Glomerular visceral epithelial cell (primary cell): ENCODE measurements around the gene SLCO2A1.

Experiments
- DNase-seq: peaks from one replicate; pipeline ENCODE4 v3.0.0-alpha.2; 2016; ENCODE audit errors: extremely low spot score

Gene SLCO2A1

DNA sequence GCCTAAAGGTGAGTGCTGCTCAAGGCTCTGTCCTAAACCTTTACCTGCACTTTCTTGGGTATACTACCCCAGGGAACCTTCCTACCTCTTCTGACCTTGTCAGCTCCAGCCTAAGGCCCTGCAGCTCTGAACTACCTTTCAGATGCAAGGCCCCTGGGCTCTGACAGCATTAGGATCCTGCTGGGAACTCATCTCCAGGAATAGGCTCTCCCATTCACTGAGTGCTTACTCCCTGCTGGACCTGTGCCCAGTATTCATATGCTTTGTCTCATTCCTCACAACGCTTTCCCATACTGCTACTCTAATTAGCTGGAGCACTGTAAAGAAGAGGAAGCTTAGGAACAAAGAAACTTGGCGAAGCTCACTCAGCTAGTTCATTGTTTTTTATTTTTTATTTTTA lies 80.3 kb downstream of the SLCO2A1 start:
- no peak for DNase-seq

DNA sequence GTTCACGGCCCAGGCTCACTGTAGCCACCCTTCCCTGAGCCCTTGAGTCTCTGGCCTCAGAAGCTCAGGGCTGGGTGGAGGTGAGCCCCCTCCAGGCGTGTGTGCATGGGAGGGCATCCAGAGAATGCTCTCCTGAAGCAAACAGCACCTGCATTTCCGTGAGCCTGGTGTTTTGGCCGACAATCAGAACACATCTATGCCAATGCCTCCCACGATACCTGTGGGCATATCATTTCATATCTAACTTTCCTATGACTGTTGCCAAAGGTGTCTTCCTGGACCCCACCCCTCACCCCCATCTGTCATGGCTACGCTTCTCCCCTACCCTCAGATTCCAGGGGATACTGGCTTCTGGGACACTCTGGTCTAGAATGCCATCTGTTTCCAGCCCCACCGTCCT lies 80.7 kb downstream of the SLCO2A1 start:
- DNase-seq: no peak

DNA sequence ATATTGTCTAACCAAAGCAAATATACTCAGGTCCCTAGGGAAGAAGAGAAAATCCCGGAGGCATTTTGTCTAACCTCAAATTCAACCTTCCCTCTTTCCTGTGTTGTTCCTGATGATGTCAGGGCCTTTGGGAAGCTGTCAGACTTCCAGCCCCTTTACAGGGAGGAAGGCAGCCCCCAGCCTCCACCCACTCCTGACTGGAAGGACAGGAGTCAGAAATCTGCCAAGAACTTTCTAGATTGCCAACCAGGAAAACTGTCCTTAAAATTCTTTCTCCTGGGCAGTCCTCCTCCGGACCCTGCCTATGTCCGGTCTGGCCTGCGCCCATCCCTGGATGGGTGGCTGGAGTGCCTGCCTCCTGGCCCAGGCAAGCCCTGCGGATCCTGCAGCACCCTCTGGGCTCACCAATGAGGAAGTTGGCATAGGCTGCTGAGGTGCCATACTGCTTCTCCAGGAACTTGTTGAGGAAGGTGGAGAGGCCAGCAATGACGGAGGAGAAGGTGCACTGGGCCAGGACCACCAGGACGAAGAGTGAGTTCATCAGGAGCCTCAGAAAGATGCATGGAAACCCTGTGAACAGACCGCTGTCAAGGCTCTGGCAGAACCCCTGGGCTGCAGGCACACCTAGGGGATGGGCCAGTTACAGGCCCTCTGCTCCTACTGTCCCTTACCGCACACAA lies 81.5 kb downstream of the SLCO2A1 start:
- DNase-seq: no peak

DNA sequence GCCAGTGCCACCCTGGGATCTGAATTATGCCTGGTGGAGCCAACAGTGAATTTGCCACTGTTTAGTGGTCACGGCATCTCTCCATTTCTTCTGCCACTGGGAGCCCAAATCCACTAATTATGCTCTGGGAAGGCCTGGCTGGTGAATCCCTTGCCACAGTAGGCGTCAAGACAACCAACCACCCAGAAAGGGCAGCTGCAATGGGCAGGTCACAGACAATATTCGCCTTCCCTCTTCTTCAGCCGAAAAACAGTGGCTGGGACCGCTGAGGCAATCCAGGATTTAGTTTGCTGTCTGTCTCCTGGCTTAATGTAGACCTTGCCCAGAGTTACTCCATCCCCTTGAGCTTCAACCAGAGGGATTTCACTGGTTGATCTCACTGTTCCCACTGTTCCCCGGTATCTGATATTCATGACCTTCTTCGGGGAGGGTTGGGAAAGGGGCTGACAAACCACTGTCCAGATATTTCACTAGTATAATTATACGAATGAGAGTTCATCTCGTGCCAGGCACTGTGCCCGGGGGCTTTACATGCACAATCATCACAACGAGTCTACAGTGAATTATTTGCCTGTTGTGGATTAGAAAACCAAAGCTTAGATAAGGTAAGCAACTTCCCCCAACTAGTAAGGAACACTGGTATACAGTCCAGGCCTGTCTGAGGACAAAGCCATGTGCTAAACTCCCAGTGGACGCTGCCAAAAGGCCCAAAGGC lies 84.2 kb downstream of the SLCO2A1 start:
- no peak for DNase-seq

DNA sequence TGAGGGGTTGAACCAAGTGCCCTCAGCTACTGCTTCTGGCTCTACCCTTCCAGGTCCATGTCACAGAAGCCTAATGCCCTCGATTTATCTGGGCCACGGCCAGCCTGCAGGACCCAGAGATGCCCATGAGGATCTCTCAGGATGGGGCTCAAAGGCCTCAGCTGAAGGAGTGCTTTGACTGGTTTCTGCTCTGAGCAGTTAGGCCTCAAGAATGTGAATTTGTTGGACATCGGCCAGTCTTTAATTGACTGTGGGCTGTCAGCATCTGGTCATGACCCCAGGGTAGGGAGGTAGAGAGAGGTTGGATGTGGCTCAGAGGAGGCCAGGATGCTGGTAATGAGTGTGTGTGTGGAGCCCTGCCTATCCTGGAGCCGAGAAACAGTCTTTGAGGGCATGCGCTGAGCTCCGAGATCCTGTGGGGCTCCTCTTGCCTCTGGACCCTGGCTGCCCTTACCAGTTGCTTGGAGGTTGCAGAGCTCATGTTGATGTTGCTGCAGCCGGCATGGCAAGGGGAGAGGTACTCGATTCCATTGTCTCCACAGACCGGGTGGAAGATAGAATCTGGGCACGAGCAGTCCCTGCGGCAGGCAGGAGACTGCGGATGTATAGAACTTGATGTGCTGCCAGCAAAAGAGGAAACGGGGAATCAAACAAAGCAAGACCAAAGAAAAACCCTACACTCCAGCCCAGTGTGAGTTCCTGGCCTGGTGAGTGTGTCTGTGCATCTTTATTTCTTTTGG lies 84.9 kb downstream of the SLCO2A1 start:
- peak; percentile 96 for DNase-seq

DNA sequence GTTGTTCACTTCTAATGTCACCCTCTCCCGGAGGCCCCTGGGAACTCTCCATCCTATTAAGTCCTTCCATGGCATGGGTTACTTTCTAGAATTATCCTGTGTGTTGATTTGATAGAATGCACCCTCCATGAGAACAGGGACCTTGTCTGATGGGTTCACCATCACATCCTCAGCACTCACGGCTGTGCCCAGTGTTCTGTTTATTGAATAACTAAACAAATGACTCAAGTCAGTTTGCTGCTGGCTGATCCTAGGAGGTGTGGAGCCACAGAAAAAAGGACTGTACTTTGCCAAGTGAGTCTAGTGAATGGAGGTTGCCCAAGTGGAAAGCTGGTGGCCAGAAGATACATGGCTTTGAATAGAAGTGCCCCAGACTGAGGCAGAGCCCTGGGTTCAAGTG lies 85.5 kb downstream of the SLCO2A1 start:
- DNase-seq: peak; percentile 51

DNA sequence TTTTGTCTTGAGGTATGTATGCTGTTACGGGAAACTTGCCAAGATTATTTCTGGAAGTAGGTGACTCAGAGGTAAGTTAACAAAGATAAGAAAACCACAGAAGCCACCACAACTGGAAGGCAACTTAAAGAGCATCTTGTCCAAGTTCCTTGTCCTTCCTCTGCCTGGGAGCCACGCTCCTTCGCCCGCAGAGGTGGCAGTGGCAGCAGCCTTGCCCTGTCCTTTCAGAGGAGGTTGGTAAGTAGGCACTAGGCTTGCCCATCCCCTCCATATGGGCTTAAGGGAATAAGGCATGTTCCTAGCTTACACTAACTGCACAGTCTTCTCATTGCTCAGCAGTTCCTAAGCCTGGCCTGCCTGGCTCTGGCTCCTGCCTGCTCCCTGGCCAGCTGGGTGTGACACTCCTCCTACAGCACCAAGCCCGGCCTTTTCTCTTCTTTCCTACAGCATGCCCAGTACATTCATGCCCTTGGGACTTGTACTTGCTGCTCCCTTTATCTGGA lies 86.0 kb downstream of the SLCO2A1 start:
- peak; percentile 90 for DNase-seq

DNA sequence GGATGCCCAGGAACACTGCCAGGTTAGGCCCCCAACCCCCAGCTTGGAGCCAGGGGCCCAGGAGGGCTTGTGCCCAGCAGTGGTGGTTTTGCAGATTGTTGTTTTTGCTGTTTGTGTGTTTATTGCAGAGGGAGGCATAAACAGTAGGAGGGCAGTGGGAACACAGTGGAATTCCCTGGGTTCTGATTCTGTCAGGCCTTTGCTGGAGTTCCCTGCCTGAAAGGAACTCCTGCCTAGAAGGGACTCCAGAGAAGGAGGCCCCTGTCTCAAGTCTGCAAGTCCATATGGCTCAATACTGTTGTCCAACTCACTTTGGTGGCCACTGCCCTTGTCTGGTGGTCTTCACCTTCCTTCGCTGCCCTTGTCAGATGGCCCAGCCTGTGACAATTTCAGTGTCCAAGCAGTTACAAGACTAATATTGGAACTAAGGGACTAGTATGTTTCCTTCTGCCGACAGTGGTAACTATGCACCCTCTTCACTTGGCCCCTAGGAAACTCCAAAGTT lies 86.6 kb downstream of the SLCO2A1 start:
- DNase-seq: no peak

DNA sequence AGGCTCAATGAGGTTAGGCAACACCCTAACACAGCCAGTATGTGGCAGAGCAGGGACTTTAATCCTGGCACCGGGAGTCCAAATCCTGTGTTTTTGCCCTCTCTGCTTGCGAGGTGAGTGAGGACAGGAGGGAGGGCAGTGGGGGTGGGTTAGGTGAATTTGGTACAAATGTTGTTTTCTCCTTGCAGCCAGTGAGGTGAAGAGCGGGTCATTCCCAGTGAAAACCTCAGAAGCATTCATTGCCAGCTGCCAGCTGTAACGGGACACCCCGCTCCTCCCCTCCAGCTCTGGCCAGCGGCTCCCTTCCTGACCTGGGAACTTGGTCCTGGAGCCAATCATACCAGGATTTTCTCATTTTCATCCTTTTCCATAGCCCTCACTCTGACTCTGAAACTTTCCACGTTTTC lies 88.3 kb downstream of the SLCO2A1 start:
- DNase-seq: peak; percentile 55

DNA sequence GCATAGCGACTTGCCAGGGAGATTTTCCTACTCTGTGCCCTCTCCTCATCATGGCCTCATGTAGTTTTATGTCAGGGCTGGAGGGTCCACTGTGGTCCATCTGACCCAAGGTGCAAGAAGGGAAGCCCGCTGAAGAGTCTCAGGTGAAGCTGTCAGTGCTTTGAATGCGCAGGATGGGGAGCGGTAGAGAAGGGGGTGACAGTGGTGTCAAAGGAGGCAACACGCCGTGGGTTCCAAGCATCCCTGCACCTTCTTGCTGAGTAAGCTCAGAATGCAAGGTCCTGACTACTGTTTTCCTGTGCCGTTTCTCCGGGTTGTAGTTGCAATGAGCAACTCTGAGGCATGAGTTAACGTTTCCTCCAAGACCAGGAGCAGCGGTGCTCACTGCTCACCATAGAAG lies 89.2 kb downstream of the SLCO2A1 start:
- no peak for DNase-seq

DNA sequence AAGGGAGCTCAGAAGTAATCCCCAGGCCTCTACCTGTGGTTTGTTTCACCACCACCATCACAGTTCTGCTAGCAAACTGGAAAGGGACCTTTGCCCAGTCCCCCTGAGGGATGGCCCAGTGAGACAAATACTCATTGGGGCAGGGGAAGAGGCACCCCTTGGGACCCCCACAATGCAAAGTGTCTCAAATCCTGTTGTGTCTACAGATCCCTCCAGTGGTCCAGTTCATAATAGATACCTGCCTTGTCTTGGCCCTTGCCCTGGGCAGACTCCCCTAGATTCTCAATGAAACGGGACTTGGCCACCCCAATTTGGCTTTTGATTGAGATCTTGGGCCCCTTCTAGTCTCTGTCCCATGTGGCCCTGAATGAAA lies 90.3 kb downstream of the SLCO2A1 start:
- no peak for DNase-seq

DNA sequence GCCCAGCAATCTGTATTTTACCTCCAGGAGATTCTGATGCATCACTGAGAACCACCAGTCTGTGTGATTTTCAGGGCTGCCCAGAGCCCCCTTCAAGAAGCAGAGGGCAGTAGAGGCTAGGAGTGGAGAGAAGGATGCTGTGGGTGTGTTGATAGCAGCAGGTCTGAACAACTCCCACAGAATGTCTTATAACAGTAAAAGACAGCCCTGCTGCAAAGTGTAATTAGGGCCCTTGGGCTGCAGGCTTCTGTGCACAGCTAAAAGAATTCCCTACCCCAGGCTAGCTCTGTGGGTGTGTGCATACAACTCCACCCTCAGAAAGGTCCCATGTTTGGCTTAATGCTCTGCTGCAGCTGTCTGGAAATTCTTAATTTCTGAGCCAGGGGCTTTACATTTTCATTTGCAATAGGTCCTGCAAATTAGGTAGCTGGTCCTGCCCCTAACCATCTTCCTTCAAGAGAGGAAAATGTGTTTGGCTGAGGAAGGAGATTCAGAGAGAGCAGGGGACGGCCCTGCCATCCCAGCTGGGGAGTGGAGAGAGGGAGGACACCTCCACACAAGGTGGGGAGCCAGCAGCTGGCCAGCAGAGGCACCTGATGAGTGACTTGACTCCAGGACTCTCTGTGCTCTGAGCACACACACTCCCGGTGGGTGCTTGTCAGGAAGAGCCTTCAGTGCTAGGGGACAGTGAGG lies 90.8 kb downstream of the SLCO2A1 start:
- DNase-seq: no peak

DNA sequence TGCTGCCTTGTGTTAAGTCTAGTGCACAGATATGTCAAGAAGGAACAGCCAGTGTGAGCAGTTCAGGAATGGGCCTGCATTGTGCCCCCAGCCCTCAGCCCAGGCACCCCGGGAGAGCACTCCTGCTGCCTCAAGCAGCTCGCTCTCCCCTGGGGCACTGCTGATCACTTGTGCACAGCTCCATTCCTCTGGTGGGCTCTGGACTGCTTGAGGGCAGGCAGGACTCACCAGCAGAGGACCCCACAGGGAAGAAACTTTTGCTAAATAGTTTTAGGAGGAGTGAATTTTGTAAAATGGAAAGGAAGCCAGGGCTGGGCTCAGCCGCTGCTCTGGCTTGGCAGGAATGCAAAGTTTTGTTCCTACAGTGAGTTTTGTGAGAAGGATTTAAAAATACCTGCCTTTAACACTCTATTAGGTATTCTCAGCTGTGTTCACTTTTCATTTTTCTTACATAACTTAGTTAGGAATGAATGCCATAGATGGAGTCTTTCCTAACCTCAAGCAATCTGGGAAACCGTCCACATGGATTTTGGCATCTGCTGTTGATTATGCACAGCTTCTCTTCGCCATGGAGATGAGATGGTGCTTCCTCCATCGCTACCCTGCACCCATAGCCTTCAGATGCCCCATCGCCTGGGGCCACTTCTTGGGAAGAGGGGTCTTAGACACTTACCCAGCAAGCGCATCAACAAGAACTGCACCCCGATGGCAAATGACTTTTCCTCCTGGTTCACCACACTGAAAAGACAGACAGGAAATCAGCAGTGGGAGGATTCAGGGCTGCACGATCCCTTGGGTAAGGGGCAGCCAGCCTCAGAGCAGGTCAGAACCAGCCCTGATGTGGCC lies 91.7 kb downstream of the SLCO2A1 start:
- no peak for DNase-seq

DNA sequence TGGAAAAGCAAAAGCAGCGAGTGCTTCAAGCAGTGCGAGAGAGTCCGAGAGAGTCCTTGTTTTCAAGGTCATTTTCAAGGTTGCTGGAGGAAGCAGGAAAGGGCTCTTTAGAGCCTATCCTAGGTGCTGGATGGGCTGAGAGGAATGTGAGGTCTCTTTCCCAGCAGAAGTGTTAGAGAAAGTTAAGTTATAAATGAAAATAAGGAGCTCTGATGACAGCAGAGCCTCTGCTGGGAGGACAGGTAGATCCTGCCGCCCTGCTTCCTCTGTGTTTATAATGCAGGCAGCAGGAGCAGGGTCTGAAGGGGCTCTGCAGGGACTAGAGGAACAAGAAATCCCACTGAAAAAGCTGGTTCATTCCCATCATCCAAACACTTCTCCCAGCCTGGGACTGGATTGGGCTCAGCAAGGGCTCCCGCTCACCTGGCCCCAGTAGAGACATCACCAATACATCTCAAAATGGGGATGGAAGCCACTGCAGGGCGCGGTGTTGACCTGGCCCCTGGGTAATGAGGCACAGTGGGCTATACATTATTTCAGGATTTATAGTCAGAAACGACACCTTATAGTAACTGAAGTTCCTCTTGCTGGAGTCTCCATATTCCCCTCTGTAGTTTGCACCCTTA lies 92.6 kb downstream of the SLCO2A1 start:
- DNase-seq: no peak

DNA sequence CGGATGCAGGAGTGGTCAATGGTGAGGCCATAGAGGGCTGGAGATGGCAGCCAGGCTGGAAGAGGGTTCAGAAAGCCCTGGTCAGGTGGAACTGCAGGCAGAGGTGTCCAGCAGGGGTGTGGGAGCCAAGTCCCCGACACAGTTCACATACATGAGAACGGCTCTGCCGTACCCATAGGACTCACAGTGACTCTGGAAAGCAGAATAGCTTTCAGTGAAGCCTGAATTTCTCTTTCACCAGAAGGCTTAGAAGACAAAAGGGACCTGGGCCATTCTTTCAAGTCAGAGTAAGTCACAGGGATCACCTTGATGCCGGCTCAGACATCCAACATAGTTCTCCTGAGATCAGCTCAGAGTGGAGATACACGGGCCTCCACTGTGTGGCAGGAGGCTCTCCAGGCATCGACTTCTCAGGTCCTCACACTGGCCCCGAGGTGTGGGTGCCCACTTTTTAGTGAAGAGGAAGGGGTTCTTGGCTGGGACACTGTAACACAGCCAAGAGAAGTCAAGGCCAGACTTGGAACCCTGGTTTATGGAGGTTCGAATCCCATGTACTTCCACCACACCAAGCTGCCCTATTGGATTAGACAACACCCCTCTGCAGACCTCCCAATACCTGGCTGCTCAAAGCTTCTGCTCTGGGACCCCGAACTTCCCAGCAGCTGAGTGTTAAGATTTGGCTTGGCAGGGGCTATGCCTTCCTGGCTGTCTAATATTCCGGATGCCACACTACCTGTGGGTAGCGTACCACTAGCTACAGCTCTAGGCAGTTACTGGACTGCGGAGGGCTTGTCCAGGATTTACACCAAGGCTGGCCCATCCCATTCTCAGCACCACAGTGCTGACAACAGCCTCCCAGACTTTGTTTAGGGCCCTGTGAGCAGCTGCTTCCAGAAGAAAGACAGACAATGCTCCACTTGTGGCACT lies 93.6 kb downstream of the SLCO2A1 start:
- no peak for DNase-seq

DNA sequence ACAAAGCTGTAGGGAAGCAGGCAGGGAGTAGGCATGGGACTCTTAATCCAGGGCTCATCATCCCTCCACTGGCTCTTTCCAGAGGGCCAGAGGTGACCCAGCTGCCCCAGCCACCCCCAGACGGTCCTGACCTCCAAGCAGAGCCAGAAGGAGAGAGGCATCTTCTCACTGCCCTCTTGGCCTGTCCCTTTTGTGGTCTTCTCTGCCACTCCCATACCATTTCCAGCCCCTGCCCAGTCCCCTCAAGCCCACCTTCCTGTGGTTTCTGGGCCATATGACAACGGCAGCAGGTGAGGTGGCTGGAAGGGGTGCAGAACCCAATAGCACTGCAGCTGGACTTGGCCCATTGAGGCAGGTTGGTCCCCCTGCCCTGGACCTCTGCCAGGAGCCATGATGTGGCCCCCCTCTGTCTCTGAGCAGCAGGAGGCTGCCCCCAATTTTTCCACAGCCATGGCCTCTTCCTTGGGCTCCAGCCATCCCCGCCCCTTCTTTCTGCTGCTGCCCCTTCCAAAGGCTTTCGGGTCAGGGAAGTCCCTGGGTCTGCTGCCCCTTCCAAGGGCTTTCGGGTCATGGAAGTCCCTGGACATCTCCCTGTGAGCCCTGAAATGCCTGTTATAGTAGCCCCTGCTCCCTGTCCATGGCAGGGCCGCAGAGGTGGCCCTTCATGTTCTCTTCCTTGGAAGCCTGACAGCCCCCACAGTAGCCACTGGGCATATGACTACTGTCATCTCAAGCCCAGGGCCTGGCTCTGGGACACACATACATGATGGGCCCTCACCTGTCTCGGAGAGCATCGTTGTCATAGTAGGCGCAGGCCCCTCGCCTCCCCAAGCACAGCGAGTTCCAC lies 94.5 kb downstream of the SLCO2A1 start:
- no peak for DNase-seq

DNA sequence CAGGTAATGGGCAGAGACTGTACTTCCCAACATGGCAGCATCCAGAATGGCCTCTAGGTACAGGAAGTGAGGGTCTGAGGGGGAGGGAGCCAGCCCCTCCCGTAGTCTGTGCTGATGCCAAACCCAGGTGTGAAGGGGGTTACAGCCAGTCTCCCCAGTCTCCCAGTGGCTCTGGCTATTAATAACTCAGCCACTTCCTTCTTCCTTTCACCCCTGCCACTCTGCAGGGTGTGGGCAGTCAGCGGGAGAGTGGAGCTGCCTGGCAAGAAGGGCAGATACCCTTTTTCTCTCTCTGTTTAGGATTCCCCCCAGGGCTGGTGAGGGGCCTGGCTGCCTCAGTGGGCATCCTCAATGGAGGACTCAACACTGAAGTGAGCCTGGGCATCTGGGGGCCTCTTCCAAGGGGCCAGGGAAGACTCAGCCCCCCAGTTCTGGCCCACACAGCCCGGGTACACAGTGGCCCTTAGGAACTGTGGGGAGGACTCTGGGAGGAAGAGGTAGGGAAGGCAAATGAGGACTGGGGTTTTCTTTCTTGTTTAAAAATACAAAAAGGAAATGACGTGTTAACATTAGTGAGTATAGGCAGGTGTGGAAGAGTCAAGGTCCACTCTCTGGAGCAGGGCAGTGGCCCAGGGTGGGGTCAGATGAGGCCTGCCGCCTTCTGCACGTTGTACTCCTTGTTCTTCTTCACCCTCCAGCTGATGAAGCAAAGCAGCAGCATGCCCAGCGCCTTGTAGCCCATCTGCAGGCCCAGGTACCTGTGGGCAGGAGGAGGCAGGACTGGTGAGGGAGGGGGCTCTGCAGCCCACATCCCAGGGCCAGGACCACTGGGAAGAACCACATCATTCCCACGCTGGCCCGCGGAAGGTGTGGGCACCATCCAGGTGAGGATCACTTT lies 95.4 kb downstream of the SLCO2A1 start:
- DNase-seq: no peak
